ENCODE measurements around the gene SPEM3. TPM values are rescaled to one million over a fixed set of nuclear protein-coding genes. Genes with fewer than 3 reads are reported as not detected.

SPEM3 gene
- total and polyA plus RNA-seq, 9 donors: not detected

Other genes starting within 250 kb of the SPEM3 start
Only the 30 nearest of the 39 such genes appear.
- 100 to 1,000 TPM in 5 of 7 donors, 10 to 100 TPM in 2; 42.3 to 136 (median 123) TPM for gene CTDNEP1, start 177.1 kb upstream of the SPEM3 start, total RNA-seq
- gene CTDNEP1, start 177.1 kb upstream of the SPEM3 start, polyA plus RNA-seq: 100 to 1,000 TPM in 1 of 2 donors, 10 to 100 TPM in 1; 82.5 to 256 TPM
- 10 to 100 TPM; 18.7 to 55.7 (median 40.6) TPM for gene ELP5, start 176.6 kb upstream of the SPEM3 start, total RNA-seq
- gene ELP5, start 176.6 kb upstream of the SPEM3 start, polyA plus RNA-seq: 10 to 100 TPM; 35.1 to 56.0 TPM
- 100 to 1,000 TPM in 1 of 7 donors, 1 to 10 TPM in 4, under 1 TPM in 1, not detected in 1; 0.53 to 102 (median 6.3) TPM for gene CLDN7, start 166.4 kb upstream of the SPEM3 start, total RNA-seq
- 1 to 10 TPM in 1 of 2 donors, under 1 TPM in 1; 0.27 to 1.1 TPM for gene CLDN7, start 166.4 kb upstream of the SPEM3 start, polyA plus RNA-seq
- gene SLC2A4, start 147.1 kb upstream of the SPEM3 start, total RNA-seq: 1 to 10 TPM in 6 of 7 donors, under 1 TPM in 1; 0.83 to 9.8 (median 2.3) TPM
- 1 to 10 TPM; 3.4 to 4.1 TPM for gene SLC2A4, start 147.1 kb upstream of the SPEM3 start, polyA plus RNA-seq
- 1 to 10 TPM in 2 of 7 donors, under 1 TPM in 2, not detected in 3; 0.30 to 1.8 (median 0.98) TPM for gene YBX2, start 134.2 kb upstream of the SPEM3 start, total RNA-seq
- gene YBX2, start 134.2 kb upstream of the SPEM3 start, polyA plus RNA-seq: under 1 TPM; 0.33 to 0.80 TPM
- gene EIF5A, start 121.2 kb upstream of the SPEM3 start, total RNA-seq: 100 to 1,000 TPM in 5 of 7 donors, 10 to 100 TPM in 2; 55.9 to 302 (median 229) TPM
- gene EIF5A, start 121.2 kb upstream of the SPEM3 start, polyA plus RNA-seq: 100 to 1,000 TPM; 182 to 258 TPM
- 10 to 100 TPM; 53.1 to 76.5 (median 59.3) TPM for gene GPS2, start 113.5 kb upstream of the SPEM3 start, total RNA-seq
- gene GPS2, start 113.5 kb upstream of the SPEM3 start, polyA plus RNA-seq: 100 to 1,000 TPM in 1 of 2 donors, 10 to 100 TPM in 1; 62.2 to 103 TPM
- gene NEURL4, start 99.5 kb upstream of the SPEM3 start, total RNA-seq: 10 to 100 TPM; 11.2 to 48.0 (median 41.6) TPM
- gene NEURL4, start 99.5 kb upstream of the SPEM3 start, polyA plus RNA-seq: 10 to 100 TPM in 1 of 2 donors, 1 to 10 TPM in 1; 9.6 to 32.8 TPM
- 1 to 10 TPM; 1.9 to 9.4 (median 5.5) TPM for gene ACAP1, start 92.3 kb upstream of the SPEM3 start, total RNA-seq
- gene ACAP1, start 92.3 kb upstream of the SPEM3 start, polyA plus RNA-seq: 1 to 10 TPM; 2.2 to 5.8 TPM
- gene KCTD11, start 76.7 kb upstream of the SPEM3 start, total RNA-seq: 10 to 100 TPM in 5 of 7 donors, 1 to 10 TPM in 2; 5.1 to 12.9 (median 10.5) TPM
- gene KCTD11, start 76.7 kb upstream of the SPEM3 start, polyA plus RNA-seq: 10 to 100 TPM; 10.4 to 12.5 TPM
- gene TMEM95, start 73.7 kb upstream of the SPEM3 start, total RNA-seq: not detected
- gene TMEM95, start 73.7 kb upstream of the SPEM3 start, polyA plus RNA-seq: not detected
- gene TNK1, start 47.8 kb upstream of the SPEM3 start, total RNA-seq: 1 to 10 TPM; 5.0 to 8.3 (median 6.4) TPM
- 1 to 10 TPM in 1 of 2 donors, under 1 TPM in 1; 0.85 to 3.6 TPM for gene TNK1, start 47.8 kb upstream of the SPEM3 start, polyA plus RNA-seq
- 10 to 100 TPM; 11.0 to 52.4 (median 33.8) TPM for gene PLSCR3, start 34.3 kb upstream of the SPEM3 start, total RNA-seq
- 10 to 100 TPM in 1 of 2 donors, 1 to 10 TPM in 1; 7.1 to 40.9 TPM for gene PLSCR3, start 34.3 kb upstream of the SPEM3 start, polyA plus RNA-seq
- 100 to 1,000 TPM in 2 of 7 donors, 10 to 100 TPM in 5; 57.0 to 133 (median 85.2) TPM for gene TMEM256, start 24.8 kb upstream of the SPEM3 start, total RNA-seq
- 100 to 1,000 TPM in 1 of 2 donors, 10 to 100 TPM in 1; 44.0 to 128 TPM for gene TMEM256, start 24.8 kb upstream of the SPEM3 start, polyA plus RNA-seq
- 10 to 100 TPM; 11.4 to 76.2 (median 53.9) TPM for gene NLGN2, start 21.0 kb upstream of the SPEM3 start, total RNA-seq
- gene NLGN2, start 21.0 kb upstream of the SPEM3 start, polyA plus RNA-seq: 10 to 100 TPM; 16.9 to 30.2 TPM
- not detected for gene SPEM1, start 8.5 kb upstream of the SPEM3 start, total RNA-seq
- not detected for gene SPEM1, start 8.5 kb upstream of the SPEM3 start, polyA plus RNA-seq
- not detected for gene SPEM2, start 3.2 kb upstream of the SPEM3 start, total RNA-seq
- not detected for gene SPEM2, start 3.2 kb upstream of the SPEM3 start, polyA plus RNA-seq
- 1 to 10 TPM in 5 of 7 donors, under 1 TPM in 2; 0.43 to 8.3 (median 1.5) TPM for gene TMEM102, start 6.6 kb downstream of the SPEM3 start, total RNA-seq
- 1 to 10 TPM in 1 of 2 donors, under 1 TPM in 1; 0.61 to 1.2 TPM for gene TMEM102, start 6.6 kb downstream of the SPEM3 start, polyA plus RNA-seq
- 1 to 10 TPM in 2 of 7 donors, under 1 TPM in 5; 0.10 to 4.2 (median 0.61) TPM for gene FGF11, start 10.7 kb downstream of the SPEM3 start, total RNA-seq
- 1 to 10 TPM in 1 of 2 donors, under 1 TPM in 1; 0.25 to 5.1 TPM for gene FGF11, start 10.7 kb downstream of the SPEM3 start, polyA plus RNA-seq
- gene CHRNB1, start 16.2 kb downstream of the SPEM3 start, total RNA-seq: 10 to 100 TPM in 2 of 7 donors, 1 to 10 TPM in 5; 3.2 to 13.5 (median 7.6) TPM
- gene CHRNB1, start 16.2 kb downstream of the SPEM3 start, polyA plus RNA-seq: 1 to 10 TPM; 5.9 to 7.8 TPM
- 100 to 1,000 TPM in 3 of 7 donors, 10 to 100 TPM in 4; 39.3 to 123 (median 85.5) TPM for gene ZBTB4, start 50.8 kb downstream of the SPEM3 start, total RNA-seq
- gene ZBTB4, start 50.8 kb downstream of the SPEM3 start, polyA plus RNA-seq: 10 to 100 TPM; 53.8 to 84.5 TPM
- gene SLC35G6, start 52.6 kb downstream of the SPEM3 start, total RNA-seq: not detected
- not detected for gene SLC35G6, start 52.6 kb downstream of the SPEM3 start, polyA plus RNA-seq
- 100 to 1,000 TPM in 2 of 7 donors, 10 to 100 TPM in 5; 39.5 to 110 (median 88.2) TPM for gene POLR2A, start 55.5 kb downstream of the SPEM3 start, total RNA-seq
- 10 to 100 TPM; 26.7 to 74.5 TPM for gene POLR2A, start 55.5 kb downstream of the SPEM3 start, polyA plus RNA-seq
- 10 to 100 TPM; 37.3 to 78.3 (median 59.6) TPM for gene TNFSF12, start 120.2 kb downstream of the SPEM3 start, total RNA-seq
- 10 to 100 TPM; 26.6 to 70.1 TPM for gene TNFSF12, start 120.2 kb downstream of the SPEM3 start, polyA plus RNA-seq
- 10 to 100 TPM; 10.4 to 38.8 (median 21.7) TPM for gene TNFSF13, start 129.9 kb downstream of the SPEM3 start, total RNA-seq
- 10 to 100 TPM; 16.9 to 33.1 TPM for gene TNFSF13, start 129.9 kb downstream of the SPEM3 start, polyA plus RNA-seq
- 10 to 100 TPM; 31.2 to 44.2 (median 42.1) TPM for gene SENP3, start 133.1 kb downstream of the SPEM3 start, total RNA-seq
- 100 to 1,000 TPM in 1 of 2 donors, 10 to 100 TPM in 1; 45.6 to 104 TPM for gene SENP3, start 133.1 kb downstream of the SPEM3 start, polyA plus RNA-seq
- 10 to 100 TPM in 5 of 7 donors, 1 to 10 TPM in 2; 5.2 to 72.0 (median 14.8) TPM for gene CD68, start 150.8 kb downstream of the SPEM3 start, total RNA-seq
- gene CD68, start 150.8 kb downstream of the SPEM3 start, polyA plus RNA-seq: 100 to 1,000 TPM in 1 of 2 donors, 10 to 100 TPM in 1; 22.2 to 132 TPM
- 10 to 100 TPM; 13.0 to 60.1 (median 19.6) TPM for gene MPDU1, start 155.0 kb downstream of the SPEM3 start, total RNA-seq
- 10 to 100 TPM; 26.2 to 87.9 TPM for gene MPDU1, start 155.0 kb downstream of the SPEM3 start, polyA plus RNA-seq
- 10 to 100 TPM in 3 of 7 donors, 1 to 10 TPM in 4; 5.0 to 17.3 (median 9.6) TPM for gene SOX15, start 161.2 kb downstream of the SPEM3 start, total RNA-seq
- gene SOX15, start 161.2 kb downstream of the SPEM3 start, polyA plus RNA-seq: 10 to 100 TPM in 1 of 2 donors, 1 to 10 TPM in 1; 2.7 to 15.8 TPM
- 10 to 100 TPM; 13.8 to 32.3 (median 24.2) TPM for gene FXR2, start 186.0 kb downstream of the SPEM3 start, total RNA-seq
- 10 to 100 TPM; 26.6 to 36.1 TPM for gene FXR2, start 186.0 kb downstream of the SPEM3 start, polyA plus RNA-seq

Data from ovary (tissue), 9 donors.